Activated naive CD8-positive, alpha-beta T cell treated with anti-CD3 and anti-CD28 coated beads, Interleukin-2, amount 50 U/mL, for 16 hours (primary cell): ENCODE data around the gene JSRP1.

Source experiments
- DNase-seq: peaks from one replicate; pipeline ENCODE4 v3.0.0-alpha.2; 2020; ENCODE audit warnings: low read depth, low spot score

Gene JSRP1

DNA sequence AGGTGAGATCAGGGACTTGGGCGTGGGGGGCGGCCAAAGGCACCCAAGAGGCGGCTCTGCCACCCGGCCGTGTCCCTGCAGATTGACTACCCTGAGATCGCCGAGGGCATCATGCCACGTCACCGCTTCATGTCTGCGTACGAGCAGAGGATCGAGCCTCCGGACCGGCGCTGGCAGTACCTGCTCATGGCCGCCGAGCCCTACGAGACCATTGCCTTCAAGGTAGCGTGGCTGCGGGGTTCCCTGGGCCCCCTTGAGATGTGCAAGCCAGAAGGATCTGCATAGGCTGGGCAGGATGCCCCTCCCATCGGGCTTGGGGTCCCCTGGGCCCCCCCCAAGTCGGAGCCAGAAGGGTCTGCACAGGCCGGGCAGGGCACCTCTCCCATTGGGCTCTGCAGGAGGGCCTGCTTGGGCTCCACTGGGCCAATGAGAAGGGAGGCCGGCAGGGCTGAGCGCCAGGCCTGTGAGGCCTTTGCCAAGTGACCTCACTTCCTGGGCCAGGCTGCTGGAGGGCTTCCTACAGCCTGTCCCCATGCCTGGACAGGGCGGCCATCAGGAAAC, 9.3 kb downstream of the JSRP1 start:
- no peak for DNase-seq

DNA sequence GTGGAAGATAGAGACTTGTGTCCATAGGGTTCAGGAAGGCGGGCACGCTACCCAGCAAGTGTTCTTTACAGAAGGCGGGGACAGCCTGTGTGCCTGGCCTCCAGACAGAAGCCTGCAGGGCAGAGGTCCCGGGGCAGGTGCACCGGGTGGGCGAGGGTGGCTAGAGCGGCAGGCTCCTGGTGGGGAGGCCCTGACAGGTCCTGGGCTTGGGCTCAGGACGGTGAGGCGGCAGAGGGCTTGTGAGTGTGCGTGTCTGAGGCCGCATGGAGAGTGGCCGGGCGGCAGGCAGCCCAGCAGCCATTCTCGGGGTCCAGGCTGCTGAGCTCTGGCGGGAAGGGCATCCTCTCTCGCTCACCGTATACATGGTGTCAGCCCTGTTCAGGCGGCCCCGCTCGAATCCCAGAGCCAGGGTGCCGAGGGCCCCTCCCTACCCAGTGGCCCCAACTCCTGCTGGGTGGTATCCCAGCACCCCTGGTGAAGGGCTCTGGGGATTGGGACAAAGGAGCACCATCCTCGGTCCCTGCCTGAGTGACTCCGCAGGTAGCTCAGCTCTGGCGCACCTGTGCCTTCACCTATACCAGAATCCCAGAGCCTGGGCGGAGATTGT, 10.1 kb downstream of the JSRP1 start:
- no peak for DNase-seq

DNA sequence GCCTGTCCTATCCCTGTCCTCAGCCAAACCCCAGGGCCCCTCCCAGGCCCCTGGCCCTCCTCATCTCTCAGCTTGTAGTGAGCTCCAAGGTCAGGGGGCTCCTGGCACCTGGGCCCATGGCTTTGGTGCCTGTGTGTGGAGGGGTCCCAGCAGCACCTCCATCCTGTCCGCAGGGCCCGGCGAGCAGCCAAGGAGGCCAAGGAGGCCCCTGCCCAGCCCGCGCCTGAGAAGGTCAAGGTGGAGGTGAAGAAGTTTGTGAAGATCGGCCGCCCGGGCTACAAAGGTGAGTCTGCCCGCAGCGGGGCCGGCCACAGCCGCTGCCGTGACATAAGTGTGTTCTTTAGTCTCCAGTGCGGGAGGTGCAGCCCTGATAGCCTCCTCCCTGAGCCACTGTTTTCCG, 10.9 kb downstream of the JSRP1 start:
- DNase-seq: no peak

DNA sequence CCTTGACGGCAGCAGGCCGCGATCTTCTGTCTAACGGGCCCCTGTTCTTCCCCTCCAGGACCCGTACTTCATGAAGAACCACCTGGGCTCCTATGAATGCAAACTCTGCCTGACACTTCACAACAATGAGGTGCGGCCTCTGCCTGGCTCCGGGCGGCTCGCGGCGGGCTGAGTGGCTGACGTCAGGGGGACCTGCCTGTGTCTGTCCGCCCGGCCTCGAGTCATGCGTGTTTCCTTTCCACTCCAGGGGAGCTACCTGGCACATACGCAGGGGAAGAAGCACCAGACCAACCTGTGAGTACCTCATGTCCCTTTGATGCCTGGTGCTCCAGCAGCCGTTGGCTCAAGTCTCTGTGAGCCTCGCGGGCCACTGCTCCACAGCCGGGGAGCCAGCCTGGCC, 11.7 kb downstream of the JSRP1 start:
- no peak for DNase-seq

DNA sequence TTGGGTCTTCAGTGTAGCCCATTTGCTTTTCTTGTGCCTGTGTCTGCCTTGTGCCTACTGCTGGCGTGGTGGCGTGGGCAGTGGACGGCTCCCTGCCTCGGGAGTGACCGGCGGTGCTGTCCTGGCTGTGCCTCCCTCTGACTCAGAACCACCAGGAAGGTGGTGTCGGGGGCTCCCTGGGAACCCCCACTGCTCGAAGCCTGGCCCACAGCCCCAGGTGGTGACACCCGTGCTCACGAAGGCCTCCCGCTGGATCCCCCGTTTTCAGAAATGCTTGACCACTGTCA, 12.1 kb downstream of the JSRP1 start:
- no peak for DNase-seq

DNA sequence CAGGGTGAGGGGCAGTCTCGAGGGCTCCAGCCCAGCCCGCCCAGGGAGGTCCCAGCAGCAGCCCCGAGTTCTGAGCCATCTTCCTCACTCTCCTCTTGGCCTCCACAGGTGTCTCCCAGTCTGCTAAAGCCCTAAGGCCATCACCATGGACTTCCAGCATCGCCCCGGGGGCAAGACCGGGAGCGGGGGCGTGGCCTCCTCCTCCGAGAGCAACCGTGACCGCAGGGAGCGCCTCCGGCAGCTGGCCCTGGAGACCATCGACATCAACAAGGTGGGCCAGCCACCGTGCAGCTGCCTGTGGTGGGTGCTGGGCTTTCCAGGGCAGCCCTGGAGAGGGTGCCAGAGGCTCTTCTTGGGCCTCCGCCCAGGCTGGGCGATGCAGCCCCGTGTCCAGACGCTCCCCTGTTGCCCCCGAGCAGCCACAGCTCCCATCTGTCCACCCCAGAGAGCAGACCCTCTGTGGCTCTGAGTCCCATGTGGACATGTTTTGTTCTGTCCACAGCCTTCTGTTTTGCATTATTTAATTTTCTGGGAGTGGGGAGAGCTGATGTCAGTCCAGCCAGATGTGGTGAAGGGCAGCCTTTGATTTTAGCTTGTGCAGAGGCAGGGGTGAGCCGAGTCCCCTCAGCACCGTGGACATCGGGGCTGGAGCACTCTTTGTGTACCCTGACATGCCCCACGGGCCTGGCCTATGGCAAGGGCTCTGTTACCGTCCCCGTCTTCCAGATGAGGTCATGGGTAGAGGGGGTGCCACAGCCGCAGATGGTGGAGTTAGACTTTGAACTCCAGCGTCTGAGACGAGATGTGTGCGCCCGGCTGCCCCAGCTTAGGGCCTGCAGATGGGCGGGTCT, 12.7 kb downstream of the JSRP1 start:
- no peak for DNase-seq

DNA sequence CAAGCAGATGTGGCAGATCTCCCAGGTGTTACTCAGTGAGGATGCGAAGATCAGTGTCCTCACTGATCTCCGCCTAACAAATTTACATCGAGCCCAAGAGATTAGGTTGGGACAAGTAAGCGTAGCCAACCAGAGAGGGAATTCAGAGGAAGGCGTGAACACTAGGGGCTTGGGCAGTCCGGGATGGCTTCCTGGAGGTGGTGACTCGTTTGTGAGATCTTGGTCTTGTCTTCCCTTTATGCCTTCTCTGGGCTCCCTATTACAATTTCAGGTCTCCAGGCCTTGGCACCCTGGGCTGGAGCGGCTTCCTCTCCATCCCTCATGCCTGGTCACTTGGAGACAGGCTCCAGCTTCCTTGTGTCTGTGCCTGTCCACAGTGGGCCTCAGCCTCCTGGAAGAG, 13.4 kb downstream of the JSRP1 start:
- no peak for DNase-seq

DNA sequence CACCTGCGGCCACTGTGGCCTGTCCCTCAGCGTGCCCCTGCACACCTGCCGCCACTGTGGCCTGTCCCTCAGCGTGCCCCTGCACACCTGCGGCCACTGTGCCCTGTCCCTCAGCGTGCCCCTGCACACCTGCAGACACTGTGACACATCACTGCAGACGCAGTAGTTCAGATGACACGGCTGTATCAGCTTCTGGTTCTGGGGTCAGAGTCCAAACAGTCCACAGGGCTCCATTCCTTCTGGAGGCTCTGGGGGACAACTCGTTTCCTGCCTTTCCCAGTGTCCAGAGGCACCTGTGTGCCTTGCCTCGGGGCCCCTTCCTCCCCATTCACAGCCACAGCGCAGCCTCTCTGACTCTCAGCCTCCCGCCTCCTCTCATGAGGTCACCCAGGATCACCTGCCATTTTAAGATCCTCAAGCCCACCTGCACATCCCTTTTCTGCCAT, 14.1 kb downstream of the JSRP1 start:
- DNase-seq: no peak

DNA sequence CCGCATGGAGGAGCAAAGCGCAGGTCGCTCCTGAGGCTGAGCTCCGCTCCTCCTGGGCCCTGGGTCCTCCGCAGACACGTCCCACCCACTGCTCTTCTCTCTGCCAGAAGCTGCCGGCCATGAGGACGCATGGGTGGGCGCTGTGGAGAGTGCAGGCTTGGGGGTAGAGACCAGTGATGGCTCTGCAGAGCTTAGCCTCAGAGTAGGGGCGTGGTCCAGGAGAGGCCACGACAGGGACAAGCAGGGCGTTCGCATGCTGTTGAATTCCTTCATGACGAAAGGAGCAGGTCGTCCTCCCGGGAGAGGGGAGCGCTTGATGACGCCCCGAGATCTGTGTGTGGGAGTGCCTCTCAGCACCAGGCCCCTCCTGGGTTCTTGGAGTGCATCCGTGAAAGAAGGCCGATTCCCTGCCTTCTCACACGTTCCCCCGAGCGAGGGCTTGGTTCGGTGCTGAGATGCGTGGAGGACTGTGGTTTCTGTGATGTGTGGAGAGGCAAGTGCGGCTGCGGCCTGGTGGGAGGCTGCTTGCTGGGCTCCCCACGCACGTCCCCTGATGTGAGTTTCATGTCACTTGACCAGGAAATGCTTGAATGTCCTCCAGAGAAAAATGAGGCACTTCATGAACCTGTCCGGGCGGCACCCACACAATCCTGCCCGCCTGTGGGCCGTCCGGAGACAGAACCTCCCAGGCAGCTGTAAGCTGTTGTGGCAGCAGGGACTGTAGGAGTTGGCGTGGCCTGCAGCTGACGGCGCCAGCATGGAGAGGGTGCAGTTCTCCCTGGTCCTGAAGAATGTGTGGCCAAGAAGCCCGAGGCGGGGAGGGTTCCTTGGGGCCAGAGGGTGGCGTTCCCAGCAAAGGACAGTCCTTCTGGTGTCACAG, 15.1 kb downstream of the JSRP1 start:
- DNase-seq: no peak

DNA sequence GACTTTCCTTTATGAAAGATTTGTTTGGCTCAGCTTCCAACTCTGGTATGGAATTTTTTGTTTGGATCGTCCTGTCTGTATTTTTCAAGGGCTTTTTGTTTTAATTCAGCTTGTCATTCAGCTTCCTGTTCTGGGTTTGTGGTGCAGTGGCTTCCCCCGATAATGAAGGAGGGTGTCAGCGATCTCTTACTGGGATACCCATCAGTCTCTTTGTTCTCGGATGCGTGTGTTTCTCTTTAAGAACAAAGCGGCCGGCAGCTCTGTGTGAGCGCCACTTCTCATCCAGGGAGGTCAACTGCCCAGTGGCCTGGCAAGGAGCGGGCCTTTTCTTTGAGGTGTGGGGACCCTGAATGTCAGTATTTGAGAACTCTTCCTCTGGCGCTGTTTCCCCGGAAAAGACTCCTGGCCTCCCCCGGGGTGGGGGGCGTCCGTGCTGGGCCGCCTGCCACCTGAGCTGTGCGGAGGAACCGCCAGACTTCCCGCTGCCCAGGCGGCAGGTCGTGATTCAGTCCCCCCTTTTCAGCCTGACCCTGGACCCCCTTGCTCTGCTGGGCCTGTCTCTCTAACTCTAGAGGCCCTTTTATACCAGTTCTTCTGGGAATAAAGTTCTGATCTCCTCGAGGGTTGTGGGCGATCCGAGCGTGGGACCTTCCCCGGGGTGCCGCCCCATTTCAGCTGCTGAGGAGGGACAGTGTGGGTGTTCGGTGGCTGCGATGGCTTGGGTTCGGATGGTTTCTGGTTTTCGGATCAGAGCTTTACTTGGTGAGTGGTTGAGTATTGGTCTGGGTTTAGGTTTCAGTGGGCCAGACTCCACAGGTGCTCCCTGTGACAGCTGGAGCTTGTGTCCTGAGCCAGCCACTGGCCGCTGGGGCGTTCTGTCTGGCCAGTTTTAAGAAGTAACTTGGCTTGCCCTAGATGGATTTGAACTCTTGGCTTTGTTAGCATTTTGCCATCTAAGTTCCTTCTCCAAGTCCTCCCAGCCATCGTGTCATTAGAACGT, 16.1 kb downstream of the JSRP1 start:
- DNase-seq: no peak

DNA sequence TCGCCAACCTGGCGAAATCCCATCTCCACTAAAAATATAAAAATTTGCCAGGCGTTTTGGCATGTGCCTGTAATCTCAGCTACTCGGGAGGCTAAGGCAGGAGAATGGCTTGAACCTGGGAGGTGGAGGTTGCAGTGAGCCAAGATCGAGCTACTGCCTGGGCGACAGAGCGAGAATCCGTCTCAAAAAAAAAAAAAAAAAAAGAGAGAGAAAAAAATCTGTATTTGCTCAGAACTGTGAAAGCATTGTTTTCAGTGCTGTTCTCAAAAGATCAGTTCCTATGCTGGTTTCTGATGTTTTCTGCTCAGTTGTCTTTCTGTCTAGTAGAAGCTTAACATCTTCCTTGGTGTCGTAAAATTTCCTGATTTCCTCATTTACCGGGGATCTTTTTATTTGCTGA, 17.0 kb downstream of the JSRP1 start:
- no peak for DNase-seq

DNA sequence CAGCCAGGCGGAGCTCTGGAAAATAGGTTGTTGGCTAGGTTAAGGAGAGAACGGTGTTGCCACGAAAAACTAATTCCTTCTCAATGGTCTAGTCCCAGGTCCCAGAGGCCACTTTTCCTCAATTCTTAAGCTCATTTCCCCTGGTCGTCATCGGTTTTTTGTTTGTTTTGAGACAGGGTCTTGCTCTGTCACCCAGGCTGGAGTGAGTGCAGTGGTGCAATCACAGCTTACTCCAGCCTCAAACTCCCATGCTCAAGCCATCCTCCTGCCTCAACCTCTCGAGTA, 18.4 kb downstream of the JSRP1 start:
- DNase-seq: no peak

DNA sequence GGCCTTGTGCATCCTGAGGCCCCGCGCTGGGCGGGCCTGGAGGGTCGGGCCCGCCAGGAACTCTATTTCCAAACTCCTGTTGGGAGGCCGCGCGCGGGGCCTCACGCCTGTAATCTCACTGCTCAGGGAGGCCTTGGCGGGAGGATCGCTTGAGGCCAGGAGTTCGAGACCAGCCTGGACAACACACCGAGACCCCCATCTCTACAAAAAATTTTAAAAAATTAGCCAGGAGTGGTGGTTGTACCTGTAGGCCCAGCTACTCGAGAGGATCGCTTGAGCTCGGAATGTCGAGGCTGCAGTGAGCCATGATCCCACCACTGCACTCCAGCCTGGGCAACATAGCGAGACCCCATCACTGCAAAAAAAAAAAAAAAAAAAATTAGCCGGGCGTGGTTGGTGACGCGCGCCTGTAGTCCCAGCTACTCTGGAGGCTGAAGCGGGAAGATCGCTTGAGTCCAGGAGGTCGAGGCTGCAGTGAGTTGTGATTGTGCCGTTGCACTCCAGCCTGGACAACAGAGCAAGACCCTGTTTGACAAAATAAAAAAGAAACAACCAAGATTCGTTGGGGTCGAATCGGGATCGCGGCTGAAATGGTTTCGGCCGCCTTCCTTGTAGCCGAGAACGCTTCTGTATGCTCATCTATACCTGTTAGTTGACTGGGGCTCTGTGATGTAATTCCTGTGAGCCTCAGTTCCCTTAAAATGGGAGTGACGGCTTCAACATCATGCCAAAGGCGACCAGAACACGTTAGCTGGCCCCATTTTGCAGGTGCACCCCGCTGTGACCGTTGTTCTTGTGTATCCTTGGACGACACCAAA, 19.0 kb downstream of the JSRP1 start:
- no peak for DNase-seq

DNA sequence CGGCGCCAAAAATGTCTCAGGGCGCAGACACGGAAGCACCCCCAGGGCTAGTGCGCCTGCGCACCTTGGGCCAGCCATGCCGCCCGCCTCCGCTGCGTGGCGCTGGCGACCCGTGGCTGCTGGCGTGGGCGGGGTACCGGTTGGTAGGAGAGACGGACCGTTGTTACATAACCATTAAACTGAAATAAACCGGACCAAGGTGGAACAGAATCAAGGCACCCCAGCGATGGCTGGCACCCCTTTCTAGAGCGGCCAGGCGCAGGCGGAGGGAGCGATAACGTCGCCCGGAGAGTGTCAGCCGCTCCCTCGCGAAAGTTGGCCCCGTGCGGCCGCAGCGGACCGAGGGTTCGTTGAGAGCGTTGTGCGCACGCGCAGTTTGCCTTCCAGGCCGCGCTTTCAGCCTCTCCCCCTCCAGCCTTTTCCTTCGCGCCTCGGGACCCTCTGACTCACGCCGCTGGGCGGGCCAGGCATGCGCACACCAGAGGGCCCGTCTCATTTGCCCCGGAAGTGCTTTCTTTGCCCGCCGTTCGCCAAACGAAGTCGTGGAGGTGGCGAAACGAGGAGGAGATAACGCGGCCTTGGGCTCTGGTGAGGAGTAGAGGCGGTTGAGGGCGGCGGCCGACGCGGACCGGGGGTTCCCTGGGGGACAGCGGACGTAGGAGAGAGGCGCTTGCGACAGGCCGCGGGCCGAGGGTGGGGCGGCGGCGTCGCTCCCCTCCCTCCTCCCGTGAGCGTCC, 19.7 kb downstream of the JSRP1 start, which contains the start of the genes PLEKHJ1 and SF3A2:
Gene PLEKHJ1, minus strand, starts transcription at position 16 of the 737 bp plus-strand sequence. CDS start 81 bp downstream, outside the sequence.
Gene SF3A2, plus strand, starts transcription at position 511 of the 737 bp plus-strand sequence. CDS start 6,595 bp downstream, outside the sequence.
- peak; percentile 95 for DNase-seq

DNA sequence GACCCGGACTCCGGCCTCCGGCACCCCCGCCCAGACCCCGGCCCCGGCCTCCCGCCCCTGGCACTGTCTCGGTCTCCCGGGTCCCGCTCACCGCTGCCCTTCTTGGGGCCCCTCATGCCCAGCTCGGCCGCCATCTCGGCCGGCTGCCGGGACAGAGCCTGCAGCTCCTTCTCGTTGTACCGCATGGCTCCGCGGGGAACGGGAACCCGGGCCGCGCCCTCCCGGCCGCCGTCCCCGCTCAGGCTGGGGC, 20.2 kb downstream of the JSRP1 start:
- DNase-seq: no peak

DNA sequence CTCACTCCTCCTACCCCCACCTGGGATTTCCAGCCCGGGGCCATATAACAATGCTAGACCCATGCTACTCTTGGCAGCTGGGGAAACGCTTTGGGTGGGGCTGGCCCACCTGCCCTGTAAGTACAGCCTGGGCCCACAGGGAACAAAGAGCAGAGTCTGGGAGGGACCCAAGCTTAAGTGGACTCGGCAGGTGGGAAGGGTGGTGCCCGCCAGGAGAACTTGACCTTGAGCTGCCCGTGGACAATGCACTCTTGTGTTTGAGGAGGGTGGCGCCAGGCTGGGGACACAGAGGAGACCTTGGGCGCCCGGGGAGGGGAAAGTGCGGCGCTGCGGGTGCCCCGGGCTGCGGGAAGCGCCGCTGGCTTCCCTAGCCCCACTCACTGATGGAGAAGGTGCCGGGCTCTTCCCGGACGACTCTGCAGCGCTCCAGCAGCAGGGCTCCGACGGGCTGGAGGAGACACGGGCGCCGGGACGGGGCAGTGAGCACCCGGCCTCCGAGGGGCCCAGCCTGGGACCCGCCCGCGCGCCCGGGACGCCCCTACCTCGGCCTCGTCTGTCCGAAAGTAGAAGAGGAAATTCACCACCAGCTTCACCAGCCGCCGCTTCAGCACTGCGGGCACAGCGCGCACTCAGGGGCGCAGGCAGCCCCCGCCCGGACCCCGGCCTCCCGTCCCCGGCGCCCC, 20.7 kb downstream of the JSRP1 start:
- DNase-seq: no peak

DNA sequence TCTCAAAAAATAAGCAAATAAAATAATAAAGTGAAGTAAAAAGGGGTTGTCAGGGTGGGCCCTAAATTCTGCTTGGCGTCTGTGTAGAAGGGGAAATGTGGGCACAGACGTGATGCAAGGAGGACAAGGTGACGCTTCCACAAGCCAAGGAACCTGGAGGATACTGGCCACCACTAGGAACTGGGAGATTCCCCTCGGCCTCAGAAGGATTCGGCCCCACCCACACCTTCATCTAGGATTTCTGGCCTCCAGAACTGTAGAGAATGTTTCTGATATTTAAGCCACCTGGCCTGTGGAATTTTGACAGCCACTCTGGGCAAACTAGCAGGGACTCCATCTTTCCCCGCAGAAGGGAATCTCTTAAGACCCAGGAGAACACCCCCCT, 21.2 kb downstream of the JSRP1 start:
- DNase-seq: no peak

DNA sequence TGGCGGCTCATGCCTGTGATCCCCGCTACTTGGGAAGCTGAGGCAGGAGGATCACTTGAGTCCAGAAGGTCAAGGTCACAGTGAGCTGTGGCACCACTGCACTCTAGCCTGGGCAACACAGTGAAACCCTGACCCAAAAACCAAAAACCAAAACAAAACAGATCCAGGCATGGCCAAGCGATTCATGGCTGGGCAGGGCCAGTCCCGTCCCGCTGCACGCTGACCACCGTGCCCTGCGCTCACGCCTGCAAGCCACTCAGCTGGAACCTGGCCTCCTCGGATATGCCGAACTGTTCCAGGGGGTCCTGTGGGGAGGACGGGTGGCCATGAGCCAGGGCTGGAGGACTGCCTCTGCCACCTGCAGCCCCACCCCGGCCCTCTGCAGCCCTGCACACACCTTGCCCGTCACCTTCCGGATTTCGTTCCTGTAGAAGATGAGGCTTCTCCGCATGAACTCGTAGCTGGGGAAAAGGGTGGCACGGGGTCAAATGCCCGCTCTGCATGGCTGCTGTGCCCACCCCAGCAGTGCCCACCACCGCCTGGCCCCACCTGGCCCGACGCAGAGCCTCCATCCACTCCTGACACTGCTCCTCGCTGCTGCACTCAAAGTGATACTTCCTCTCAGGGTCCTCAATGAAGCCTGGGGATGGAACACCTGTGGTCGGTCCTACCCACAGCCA, 22.5 kb downstream of the JSRP1 start:
- no peak for DNase-seq
